ENCODE measurements around the gene CALN1.

DNA sequence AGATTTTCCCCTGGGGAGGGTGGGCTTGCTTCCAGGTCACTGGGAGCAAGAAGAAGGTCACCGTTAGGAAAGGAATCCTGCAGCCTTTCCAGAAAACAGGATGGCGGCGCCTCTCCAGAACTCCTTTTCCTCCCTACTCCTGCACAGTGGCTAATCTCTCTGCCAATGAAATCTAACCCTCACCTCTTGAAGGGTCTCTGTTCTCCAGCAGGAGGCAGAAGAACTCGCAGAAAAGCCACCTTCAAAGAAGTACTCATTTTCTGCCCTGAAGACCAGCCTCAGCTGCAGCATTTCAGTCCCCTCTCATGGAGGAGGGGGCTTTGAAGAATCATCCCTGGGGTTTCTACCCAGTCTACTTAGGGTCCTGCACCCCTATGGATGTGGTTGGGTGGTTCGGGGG is 626.9 kb downstream of the CALN1 start:
- no peak for TF ChIP-seq ZNF274 (IDR thresholded peaks at IDR 0.05; ENCODE audit: low read depth, low read length)
- no peak for TF ChIP-seq SUZ12 (IDR thresholded peaks at IDR 0.05; ENCODE audit: extremely low read depth, insufficient read depth, insufficient read length)
